GM19328 (cell line): ENCODE results near the gene ANXA1.

ENCODE experiments used
- ATAC-seq: cut with Tn5 transposase; IDR thresholded peaks from one replicate; pipeline ENCODE4 v1.9.1; 2021; ENCODE audit warnings: mild to moderate bottlenecking, moderate library complexity; ENCODE audit not compliant: unreplicated experiment

Gene ANXA1

DNA sequence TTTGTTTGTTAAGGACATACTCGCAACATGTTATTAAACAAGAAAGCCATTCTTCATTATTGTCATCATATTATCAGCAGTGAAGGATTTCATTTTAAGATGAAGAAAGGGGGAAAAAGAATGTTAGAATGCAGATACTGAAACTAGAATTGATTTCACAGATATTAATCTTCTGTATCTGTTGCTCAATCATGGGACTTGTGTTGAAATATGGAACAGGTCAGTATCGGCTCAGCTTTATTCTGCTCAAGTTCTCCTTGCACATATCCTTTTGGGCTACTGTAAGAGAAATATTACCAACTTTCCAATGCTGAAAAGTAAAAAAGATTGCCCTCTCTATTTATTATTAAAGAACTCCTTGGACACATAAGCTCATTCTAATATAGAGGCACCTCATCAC lies 13.8 kb upstream of the ANXA1 start:
- ATAC-seq: no peak

DNA sequence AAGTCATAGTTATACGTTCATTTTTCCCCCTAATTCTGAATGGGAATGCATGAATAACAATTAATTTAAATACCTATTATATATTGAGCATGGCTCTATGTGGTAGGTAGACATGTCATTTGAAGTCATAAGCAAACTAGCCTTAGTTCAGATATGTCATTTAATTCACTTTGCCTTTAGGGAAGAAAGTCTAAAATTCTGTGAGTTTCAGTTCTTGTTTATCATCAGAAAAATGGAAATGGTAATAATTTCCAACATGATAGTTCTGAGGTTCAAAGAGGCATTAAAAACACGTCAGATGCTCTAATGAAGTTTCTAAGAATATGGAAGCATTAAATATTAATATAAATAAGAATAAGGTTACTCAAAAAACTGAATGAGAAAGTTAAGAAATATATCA lies 13.1 kb upstream of the ANXA1 start:
- no peak for ATAC-seq

DNA sequence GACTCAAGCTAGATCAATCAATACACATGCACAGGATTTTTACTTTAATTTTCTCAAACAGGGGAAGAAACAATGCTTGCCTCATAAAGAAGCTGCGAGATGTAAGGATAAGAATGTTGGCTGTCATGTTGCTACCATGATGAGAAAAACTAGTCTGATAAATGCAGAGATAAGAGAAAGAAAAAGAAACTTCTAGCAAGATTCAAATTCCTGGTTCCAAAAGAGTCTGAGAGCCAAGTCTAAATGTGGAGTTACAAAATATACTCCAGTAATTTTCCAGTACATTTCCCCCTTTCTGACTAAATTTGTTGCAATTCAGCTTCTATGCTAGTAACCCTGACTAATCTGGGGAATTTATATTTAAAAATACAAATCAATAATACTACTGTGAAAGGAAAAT lies 10.4 kb upstream of the ANXA1 start:
- ATAC-seq: no peak

DNA sequence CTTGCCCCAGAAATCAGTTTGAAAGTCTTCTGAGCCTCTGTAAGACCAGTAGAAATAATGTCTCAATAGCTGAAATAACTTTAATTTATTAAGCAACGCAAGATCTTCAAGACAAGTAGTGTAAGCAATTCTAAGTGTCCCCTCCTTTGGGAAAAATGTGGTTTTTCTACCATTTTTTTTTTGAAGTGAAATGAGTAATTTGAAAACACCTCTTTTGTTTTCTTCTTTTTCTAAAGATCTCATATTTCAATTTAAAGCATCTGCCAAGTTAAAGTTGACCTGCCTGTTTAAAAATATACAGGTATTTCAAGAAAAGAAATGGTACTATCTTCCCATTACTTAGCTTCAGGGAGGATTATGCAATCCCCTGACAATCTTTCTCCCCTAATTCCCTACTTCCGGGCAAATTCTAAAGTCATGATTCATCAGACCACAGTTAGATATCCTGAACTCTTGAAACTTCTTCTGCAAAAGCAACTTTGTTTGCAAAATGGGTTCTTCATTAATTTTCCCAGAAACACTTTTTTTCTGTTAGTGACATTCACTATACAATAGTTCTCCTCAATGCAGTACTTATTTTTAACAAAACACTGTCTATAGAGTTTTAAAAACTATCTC lies 7.8 kb upstream of the ANXA1 start:
- ATAC-seq: no peak

DNA sequence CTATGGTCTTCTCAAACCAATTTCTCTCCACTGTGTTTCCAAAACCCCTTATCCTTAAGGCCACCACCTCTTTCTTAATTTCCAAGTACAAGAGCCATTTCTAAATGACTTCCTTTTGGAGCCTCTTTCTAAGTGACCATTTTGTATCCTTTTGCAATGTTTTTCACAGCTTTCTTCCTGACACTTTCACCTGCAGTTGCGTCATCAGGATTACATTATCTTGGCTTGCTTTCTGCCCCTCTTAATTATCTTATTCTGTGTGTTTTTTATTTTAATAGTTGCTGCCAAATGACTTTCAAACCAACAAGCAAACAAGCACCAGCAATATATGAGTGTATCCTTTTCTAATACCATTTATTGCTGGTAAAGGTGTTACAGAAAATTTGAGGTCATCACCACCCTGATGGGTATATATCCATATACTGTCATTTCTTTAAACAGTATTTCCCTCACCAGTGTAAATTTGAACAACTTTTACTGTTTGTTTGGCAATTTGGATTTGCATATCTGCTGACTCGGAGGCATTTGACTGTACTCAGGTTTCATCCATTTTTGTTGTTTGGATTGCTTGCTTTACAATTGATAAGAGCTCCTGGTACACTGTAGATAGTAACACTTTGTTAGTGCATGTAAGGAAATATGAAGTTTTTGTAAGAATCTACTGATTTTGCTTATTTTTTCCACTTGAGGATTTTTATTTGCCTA lies 5.4 kb upstream of the ANXA1 start:
- ATAC-seq: no peak

DNA sequence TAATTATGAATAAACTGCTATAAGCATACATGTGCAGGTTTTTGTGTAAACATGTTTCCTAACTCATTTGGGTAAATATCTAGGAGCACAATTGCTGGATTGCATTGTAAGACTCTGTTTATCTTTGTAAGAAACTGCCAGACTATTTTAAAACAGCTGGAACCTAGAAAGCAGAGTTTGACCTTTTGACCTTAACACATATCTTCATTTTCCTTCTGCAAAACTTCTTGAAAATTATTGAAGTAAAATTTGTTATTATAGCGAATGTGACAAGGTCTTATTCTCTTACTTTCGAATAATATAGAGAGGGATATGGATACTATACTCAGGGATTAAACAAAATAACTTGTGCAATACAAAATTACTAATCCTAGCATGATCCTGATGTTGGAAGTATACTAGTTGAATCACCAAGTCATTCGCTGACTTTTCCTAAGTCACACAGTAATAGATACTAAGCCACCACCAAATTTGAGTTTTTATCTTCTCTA lies 3.2 kb upstream of the ANXA1 start:
- no peak for ATAC-seq

DNA sequence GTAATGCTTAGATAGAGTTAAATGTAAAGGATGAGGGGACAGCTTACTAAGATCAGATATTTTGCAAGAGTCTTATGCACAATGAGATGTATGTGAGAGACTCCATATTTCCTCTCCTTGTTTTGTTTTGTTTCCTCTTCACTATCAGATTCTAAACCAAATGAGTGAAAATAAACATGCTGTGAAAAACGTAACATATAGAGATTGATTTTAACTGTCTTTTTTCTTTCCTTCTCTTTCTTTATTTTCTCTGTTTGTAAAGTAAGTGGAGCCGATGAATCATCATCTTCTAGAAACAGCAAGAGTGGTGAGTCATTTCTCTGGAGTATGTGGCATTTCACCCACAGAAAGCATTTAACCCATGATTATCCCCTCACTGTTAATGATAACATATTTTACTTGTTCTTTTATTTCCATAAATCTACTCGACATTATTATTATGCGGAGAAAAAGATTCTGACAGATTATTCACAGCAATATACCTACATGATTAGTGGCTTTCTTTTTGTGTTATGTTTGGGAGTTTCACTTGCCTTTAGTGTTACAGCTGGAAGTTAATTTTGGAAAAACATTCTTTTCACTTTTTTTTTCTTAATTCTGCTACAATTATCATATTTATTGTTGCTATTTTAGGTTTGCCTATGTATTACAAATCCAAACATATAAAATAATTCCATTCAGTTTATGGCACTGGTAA lies 2.1 kb upstream of the ANXA1 start:
- peak; percentile 58 for ATAC-seq

DNA sequence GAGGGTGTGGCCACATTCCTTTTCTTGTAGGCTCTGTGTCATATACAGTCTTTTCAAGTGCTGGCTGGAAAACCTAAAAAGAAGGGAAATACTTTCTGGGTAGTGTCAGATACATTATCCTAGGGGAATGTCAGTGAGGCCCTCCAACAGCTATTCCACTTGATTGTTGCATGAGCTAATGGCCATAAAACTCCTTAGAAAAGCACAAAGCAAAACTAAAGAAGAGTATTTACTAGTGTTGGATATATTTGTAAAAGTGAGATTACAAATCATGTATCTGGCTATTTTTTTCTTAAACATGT lies 829 bp downstream of the ANXA1 start:
- ATAC-seq: no peak

DNA sequence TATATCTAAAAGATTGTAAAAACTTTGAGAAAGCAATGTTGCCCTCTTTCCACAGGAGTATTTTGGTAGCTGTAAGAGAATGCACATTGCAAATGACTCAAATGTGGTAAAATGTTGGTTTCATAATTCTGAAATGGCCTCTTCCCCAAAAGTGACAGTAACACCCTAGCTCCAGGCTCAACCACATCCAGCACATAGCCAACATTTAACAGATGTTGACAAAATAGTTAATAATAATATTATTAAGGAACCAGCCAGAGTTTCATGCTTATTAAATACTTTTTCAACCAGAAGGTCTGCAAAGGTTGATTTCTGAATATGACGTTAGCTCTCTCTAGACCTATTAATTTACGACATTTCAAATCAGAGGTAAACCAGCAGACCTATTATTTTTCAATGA lies 1.3 kb downstream of the ANXA1 start:
- peak; percentile 57 for ATAC-seq

DNA sequence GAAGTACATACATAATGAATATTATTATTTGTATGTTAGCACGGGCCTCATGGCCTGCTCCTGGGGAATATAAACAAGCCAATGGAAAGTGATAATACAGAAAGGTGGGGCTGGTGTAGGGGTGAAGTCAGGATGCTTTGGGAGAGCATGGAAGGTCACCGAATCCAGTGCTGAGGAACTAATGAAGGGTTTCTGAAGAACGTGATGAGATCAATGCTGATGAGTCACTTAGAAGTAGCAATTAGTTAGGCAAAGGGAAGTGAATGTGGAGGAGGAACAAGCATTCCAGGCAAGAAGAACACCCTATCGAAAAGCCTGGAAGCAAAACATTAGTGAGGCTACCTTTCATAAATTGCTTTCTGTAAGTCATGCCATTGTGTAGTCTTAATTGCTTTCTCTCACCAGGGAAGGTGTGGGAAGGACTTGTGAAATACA lies 2.1 kb downstream of the ANXA1 start:
- no peak for ATAC-seq

DNA sequence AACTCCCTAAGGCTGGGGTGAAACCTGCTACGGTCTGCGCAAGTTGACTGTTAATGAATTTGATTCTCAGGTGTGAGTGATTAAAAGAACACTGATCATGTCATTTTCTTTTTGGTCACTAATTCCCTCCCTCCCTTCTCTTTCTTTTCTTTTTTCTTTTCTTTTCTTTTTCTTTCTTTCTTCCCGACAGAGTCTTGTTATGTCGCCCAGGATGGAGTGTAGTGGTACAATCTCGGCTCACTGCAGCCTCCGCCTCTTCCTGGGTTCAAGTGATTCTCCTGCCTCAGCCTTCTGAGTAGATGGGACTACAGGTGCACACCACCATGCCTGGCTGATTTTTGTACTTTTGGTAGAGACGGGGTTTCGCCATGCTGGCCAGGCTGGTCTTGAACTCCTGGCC lies 2.6 kb downstream of the ANXA1 start:
- ATAC-seq: no peak

DNA sequence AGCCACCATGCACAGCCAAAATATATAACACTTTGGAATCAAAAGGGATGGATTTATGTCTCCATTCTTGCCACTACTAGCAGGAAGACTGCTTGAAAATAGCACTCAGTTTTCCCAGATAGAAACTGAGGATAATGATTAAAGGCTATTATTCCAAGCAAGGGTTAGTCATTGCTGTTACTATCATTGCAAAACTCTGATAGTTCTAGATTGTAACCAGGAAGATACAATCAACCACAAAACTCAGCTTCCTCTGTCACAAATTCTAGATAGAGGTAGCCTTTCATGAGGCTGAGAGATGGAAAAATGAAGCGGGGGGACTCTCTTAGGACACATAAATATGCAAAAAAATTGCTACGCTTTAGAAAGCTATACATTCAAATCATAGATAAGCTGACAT lies 3.1 kb downstream of the ANXA1 start:
- no peak for ATAC-seq

DNA sequence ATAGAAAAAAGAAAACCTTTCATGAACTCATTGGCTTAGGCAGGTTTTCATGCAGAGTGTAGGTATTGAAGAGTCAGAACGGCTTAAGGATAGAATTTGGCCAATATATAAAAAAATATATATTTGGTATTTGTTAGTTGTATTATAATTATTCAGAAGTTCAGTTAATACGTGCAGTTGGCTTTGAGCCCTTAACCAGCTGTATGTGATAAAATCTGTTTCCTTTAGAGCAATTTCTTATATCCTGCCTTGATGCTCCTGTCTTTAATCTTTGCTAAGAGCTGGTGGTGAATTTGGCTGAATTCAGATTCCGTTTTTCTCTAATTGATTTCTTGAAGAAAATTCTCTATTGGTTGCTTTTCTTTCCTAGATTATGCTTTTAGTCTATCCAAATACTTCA lies 3.7 kb downstream of the ANXA1 start:
- no peak for ATAC-seq

DNA sequence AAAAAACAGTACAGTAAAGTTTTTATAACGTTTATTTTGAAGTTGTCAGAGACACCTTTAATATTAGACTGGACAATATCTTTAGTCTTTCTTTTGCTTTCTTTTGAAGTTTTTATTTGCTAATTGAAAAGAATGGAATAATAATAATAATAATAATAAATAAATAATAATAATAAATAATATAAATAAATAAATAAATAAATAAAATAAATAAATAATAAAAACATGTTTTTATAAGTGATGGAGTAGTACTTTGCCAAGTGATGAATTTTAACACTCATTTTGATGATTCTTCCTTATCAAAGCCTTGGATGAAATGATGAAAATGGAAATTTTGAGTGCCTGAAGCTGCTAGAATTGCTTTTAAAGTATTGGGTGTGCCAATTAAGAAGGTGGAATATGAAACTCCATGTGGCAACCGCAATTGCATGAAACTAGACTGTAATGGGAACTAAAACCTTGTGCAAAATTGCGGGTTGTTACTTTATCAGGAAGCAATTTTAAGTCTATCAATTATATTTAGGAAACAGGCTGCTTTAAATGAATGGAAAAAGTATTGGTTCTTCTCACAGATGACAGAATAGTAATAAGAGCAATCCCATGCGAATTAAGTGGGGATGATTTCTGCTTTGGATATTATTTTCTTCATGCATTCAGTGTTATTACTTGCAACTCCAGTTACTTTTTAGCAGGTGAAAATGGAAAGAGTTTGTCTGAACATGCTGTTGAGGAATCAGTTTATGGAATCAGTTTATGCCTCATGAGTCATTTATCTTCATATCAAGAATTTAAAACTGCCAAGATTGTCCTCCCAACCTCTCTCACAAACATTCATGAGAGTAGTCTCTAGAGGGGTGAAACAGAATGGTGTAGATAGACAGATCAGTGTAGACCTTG lies 4.6 kb downstream of the ANXA1 start:
- no peak for ATAC-seq

DNA sequence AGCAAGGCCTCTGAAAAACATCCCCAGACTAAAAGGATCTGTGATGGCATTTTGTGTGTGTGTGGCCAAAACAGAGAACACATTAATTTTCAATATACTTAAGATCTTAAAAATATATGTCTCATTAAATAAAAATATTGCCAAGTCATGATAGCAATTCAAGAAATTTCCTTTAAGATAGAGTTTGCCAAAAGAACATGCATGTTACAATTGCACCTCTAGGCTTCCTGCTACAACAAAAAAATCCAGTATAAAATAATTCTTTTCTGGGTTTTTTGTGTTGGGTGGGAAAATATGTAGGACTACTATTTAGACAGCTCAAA lies 5.2 kb downstream of the ANXA1 start:
- ATAC-seq: no peak

DNA sequence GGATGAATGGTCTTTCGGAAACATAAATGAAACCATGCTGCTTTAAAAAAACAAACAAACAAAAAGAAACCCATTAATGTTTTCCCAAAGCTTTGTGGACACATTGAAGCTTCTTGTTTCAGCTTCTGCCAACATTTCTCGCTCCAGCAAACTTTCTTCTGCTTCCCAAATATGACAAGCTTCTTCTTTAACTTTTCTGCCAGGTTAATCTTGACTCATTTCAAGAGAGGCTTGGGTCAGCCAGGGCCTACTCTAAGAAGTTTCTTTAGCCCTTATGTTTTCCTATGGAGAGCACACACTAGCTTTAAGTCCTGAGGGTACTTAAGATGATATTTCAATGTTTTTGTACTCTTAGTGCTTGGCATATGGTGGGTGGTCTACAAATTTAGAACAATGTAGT lies 6.1 kb downstream of the ANXA1 start:
- no peak for ATAC-seq

DNA sequence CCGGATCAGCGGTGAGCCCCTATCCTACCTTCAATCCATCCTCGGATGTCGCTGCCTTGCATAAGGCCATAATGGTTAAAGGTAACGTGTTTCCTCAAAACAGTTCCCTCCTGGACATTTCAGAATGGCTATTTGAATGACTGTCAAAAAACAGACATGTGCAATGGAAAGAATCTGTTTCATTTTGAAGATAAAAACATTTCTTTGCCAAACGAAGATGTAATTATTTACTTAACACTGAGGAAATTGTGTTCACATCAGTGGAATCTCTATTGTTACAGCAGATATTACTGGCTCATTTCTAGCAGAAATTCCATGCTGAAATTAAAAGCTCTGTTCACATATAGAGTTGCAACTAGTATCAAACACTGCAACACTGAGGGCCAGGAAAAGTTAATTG lies 7.1 kb downstream of the ANXA1 start:
- ATAC-seq: no peak

DNA sequence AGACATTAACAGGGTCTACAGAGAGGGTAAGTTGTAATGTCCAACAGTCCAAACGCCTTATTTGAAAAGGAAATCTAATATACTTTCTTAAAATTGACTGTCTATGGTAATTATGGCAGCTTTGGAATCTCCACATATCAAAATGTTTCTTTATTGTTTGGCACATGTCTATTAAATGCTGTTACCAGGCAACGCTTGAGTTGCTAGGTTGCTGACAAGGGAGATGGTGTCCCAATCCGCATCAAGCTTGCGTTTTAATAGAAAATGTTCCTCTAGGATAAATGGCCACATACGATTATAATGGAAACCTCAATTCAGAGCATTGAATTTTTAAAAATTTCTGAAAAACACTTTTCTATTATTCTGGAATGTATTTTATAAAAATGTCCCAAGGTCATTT lies 9.2 kb downstream of the ANXA1 start:
- no peak for ATAC-seq

DNA sequence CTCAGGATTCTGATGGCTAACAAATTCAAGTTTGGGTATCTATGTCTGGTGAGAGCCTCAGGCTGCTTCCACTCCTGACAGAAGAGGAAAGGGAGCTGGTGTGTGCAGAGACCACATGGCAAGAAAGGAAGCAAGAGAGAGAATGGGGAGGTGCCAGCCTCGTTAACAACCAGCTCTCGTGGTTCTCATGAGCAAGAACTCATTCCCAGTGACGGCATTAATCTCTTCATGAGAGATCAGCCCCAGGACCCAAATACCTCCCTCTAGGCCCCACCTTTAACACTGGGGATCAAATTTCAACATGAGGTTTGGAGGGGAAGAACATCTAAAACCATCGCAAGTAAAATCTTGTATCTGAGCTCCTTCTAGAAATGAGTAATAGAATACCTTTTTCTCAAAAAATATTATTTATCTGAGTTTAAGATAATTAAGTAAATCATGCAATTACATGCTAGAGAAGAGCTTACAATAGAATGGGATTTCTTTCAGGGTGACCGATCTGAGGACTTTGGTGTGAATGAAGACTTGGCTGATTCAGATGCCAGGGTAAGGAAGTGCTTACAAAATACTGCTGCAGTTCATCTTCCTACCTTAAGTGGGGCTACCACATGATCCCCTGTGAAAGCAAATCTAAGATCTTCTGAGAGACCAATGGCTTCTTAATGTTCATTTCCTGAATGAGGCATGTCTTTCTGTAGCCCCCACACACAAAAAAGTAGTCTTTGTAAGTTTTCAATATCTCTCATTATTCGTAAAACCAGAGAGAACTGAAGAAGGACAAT lies 11.5 kb downstream of the ANXA1 start:
- ATAC-seq: no peak

DNA sequence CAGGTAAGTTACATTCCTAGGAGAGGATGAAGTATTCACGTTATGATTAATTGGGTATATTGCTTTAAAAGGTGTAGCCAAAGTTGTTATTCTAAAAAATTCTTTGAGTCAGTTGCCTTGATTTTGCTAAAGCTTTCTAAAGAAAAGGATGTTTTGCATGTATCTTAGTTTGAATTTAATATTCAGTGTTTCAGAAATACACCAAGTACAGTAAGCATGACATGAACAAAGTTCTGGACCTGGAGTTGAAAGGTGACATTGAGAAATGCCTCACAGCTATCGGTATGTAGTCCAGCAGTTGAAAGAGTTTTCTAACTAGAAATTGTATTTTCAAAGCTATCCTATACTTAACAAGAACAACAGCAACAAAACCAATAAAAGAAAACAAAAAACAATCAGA lies 14.2 kb downstream of the ANXA1 start:
- no peak for ATAC-seq

DNA sequence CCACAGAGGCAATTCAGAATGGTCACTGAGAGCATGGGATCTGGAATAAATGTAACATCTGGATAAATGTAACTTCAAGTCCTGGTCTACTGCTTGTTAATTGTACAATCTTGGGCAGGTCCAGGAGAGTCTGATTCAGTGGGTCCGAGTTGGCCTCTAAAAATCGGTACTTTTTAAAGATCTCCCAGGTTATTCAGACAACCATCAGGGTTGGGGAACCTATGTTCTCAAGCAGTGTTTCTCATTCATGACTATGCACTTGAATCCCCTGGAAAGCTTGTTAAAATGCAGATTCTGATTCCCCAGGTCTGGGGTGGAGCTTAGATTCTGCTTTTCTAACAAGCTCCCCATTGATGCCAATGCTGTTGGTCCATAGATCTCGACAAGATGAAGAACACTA lies 14.8 kb downstream of the ANXA1 start:
- ATAC-seq: no peak
